GM10266 (cell line): Measurements from ENCODE around the gene ELMOD1.

Source experiments
- DNase-seq: peaks from one replicate; pipeline ENCODE4 v3.0.0; 2012; ENCODE audit errors: extremely low spot score
- CTCF ChIP-seq: IDR thresholded peaks from 2 replicates; pipeline ENCODE4 v1.5.1; 2012; ENCODE audit warnings: mild to moderate bottlenecking, low read depth; ENCODE audit not compliant: control insufficient read depth, insufficient read depth; ENCODE audit errors: missing control alignments

Gene ELMOD1

GRCh38 chr11:107587306-107587979 lies 3.5 kb upstream of the ELMOD1 start:
- TF ChIP-seq CTCF, result no peak
- DNase-seq, result no peak

GRCh38 chr11:107591378-107592230 lies 657 bp downstream of the ELMOD1 start:
- peak; percentile 60 for DNase-seq
- no peak for TF ChIP-seq CTCF

- no peak for TF ChIP-seq CTCF
Measured at GRCh38 chr11:107592231-107592590, 1.3 kb downstream of the ELMOD1 start.

GRCh38 chr11:107592813-107593212 lies 1.9 kb downstream of the ELMOD1 start:
- TF ChIP-seq CTCF, result no peak
- DNase-seq, result no peak

More at GRCh38 chr11:107592231-107592590, 1.3 kb downstream of the ELMOD1 start:
- no peak for DNase-seq

- no peak for TF ChIP-seq CTCF
- DNase-seq, result no peak
Measured at GRCh38 chr11:107593951-107594350, 3.0 kb downstream of the ELMOD1 start.

- DNase-seq, result no peak
- no peak for TF ChIP-seq CTCF
Measured at GRCh38 chr11:107594736-107595135, 3.8 kb downstream of the ELMOD1 start.
